Upper lobe of left lung (tissue), 4 donors: ENCODE measurements around the gene SAMD11.

Experiments
- POLR2AphosphoS5 ChIP-seq, 2 donors: sonication (generic); formaldehyde crosslinking; IDR thresholded peaks; one replicate each; pipeline ENCODE4 v1.5.1; 2017; ENCODE audit warnings: antibody characterized with exemption in 2 of 2
- TF ChIP-seq, protein P1 (sequence below), 6 experiments: fragments of 450-650 bp in 4 of 6; fragments of 200-600 bp in 2 of 6; sonication (generic) in 2 of 6; IDR thresholded peaks; one replicate each; pipeline ENCODE4 v1.5.1; 2016 to 2019; ENCODE audit warnings: antibody characterized with exemption in 6 of 6

DNA sequence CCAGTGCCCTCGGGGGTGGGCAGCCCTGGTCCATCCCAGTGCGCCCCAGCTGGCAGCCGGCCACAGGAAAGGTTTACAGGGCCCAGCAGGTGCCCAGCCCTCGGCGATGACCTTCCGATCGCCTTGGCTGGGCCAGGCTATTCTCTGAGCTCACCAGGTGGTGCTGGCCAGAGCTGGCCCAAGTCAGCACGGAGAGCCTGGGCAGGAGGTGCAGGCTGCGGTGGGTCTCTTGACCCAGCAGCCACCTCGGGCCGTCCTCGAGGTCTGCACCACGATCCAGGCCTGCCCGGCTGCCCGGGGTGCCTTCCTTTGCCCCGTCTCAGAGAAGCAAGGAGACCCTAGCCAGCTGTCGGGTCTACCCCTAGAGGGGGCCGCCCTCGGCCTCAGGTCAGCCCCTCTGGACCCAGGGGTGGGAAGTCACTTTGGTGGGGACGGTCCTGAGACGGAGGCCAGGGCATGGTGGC, 57.8 kb downstream of the SAMD11 start:
- TF ChIP-seq, protein P1, sequence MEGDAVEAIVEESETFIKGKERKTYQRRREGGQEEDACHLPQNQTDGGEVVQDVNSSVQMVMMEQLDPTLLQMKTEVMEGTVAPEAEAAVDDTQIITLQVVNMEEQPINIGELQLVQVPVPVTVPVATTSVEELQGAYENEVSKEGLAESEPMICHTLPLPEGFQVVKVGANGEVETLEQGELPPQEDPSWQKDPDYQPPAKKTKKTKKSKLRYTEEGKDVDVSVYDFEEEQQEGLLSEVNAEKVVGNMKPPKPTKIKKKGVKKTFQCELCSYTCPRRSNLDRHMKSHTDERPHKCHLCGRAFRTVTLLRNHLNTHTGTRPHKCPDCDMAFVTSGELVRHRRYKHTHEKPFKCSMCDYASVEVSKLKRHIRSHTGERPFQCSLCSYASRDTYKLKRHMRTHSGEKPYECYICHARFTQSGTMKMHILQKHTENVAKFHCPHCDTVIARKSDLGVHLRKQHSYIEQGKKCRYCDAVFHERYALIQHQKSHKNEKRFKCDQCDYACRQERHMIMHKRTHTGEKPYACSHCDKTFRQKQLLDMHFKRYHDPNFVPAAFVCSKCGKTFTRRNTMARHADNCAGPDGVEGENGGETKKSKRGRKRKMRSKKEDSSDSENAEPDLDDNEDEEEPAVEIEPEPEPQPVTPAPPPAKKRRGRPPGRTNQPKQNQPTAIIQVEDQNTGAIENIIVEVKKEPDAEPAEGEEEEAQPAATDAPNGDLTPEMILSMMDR (IDR thresholded peaks at IDR 0.05): no peak
- TF ChIP-seq POLR2AphosphoS5 (IDR thresholded peaks at IDR 0.05): no peak
